HG03139 (cell line): ENCODE results near the gene CEBPG.

ENCODE experiments used
- ATAC-seq: cut with Tn5 transposase; IDR thresholded peaks from one replicate; pipeline ENCODE4 v1.9.1; 2021; ENCODE audit not compliant: unreplicated experiment

Gene CEBPG

GRCh38 chr19:33381101-33381500 is 7.6 kb downstream of the CEBPG start:
- no peak for ATAC-seq

DNA sequence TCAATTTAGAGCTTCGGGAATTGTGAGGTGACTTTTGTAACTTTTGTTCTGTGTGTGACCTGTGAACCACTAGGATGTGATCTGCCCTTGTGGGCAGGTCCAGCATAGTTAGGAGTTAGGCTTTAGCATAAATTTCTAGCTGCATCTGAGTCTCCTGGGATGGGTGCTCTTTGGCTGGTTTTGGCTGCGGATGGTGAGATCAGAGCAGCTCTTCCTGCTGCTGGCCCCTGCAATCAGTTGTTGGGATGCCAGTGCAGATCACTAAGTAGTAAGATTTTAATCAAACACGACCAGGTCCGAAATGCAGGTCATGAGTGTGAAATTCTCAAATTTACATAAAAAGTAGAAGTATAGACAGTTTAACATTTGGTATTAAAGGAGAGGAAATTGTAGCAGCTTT is 8.5 kb downstream of the CEBPG start:
- no peak for ATAC-seq

DNA sequence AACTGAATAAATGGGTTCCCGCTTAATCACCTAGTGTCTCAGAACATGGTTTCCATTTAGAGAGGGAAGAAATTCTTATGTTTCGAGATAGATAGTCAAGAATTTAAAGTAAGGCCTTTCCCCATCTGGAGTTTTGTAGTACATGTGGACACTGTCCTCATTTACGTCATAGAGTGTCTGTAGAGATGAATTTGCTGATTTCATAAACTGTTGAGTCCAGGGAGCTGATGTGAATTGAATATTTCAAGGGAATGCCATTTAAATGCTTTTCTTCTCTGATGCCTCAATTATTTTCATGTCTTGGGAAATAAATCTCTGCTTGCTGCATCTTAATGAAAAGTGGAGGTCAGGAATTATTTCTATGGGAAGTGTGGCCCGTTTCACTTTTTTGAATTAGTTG is 9.5 kb downstream of the CEBPG start:
- ATAC-seq = no peak

DNA sequence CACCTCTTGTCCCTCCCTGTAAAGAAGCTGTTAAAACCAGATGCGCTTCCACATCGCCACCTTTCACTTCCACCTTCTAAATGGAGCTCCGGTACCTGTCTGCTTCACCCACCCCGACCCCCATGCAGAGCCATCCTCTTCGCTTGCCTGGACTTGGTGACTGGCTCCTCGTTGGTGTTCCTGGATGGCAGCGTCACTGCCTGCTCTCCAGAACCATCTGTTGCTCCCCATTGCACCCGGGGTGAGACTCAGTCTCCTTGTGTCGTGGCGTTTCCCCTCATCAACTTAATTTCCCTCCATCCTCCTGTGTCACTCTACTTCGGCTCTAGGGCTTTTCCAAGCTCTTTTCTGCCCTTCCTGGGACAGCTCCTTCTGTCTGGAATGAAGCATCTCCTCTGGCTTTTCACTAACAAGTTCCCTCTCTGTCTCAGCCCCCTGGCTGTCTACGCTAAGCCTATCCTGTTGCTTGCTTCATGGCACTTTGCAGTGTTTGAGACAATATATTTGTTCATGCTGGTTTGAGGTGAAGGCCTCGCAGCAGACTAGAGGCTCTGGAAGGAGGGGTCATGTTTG is 10.3 kb downstream of the CEBPG start:
- ATAC-seq = no peak

DNA sequence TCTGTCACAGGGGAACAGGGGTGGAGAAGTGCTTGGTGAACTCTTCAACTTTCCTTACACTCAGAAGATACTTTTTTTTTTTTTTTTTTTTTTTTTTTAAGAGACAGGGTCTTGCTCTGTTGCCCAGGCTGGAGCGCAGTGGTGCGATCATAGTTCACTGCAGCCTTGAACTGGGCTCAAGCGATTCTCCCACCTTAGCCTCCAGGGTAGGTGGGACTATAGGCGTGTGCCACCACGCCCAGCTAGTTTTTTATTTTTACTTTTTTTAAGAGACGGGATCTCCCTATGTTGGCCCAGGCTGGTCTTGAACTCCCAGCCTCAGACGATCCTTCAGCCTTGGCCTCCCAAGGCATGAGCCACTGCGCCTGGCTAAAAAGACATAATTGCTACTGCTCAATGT is 11.5 kb downstream of the CEBPG start:
- ATAC-seq = no peak

DNA sequence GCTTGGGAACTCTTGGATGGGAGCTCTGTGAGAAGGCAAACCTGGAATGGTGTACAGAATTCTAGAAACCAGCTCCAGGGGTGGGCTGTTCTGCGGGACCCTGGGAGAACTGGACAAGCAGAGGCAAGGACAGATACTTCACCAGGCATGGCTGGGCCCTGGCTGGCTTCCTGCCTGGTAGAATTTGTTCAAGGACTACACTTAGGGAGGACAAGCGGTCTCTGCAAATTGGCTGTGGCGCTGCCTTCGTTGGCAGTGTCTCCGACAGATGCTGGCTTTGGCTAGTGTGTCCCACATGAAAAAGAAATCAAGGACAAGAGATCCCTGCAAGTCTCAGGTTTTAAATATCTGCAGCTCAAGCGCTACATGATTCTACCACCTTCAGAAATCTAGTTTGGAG is 12.4 kb downstream of the CEBPG start:
- no peak for ATAC-seq

GRCh38 chr19:33386361-33386858 is 12.9 kb downstream of the CEBPG start:
- no peak for ATAC-seq

- ATAC-seq = no peak
Measured at GRCh38 chr19:33387351-33388230, 14.1 kb downstream of the CEBPG start.

- no peak for ATAC-seq
Measured at GRCh38 chr19:33388231-33388724, 14.8 kb downstream of the CEBPG start.

DNA sequence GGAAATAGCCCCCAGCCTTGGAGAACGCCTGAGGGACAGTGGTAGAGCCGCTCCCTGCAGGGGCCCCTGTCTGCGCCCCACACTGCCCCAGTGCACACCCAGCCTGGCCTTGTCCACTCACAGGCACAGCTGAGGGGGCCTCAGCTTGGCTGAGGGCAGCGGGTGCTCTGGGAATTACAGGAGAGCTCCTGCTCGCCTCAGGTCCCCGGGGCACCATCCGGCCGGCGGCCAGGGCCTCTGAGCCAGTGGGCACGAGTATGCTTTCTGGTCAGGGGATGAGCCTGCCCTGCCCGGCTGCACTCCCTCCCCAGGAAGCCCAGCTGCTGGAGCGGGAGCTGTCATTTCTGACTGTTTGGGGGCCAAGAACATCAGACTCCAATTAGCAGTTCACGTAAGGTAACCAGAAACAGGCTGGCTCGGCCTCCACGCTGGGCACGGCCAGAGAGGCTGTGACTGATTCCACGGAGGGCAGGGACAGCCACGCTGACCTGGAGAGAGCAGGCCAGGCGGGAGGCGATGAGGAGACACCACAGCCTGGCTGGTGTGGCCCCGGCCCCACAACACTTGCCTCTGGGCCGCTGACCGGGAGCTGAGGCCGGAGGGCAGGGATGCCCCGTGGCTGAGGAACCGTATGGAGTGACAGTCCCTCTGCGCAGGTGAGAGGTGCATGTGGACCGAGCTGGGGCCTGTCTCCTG is 15.4 kb downstream of the CEBPG start:
- no peak for ATAC-seq

- no peak for ATAC-seq
Measured at GRCh38 chr19:33389421-33390100, 16.1 kb downstream of the CEBPG start.

- ATAC-seq = no peak
Measured at GRCh38 chr19:33390101-33390907, 16.8 kb downstream of the CEBPG start.

GRCh38 chr19:33390908-33391630 is 17.6 kb downstream of the CEBPG start:
- ATAC-seq = no peak

- ATAC-seq = no peak
Measured at GRCh38 chr19:33391631-33392249, 18.2 kb downstream of the CEBPG start.

DNA sequence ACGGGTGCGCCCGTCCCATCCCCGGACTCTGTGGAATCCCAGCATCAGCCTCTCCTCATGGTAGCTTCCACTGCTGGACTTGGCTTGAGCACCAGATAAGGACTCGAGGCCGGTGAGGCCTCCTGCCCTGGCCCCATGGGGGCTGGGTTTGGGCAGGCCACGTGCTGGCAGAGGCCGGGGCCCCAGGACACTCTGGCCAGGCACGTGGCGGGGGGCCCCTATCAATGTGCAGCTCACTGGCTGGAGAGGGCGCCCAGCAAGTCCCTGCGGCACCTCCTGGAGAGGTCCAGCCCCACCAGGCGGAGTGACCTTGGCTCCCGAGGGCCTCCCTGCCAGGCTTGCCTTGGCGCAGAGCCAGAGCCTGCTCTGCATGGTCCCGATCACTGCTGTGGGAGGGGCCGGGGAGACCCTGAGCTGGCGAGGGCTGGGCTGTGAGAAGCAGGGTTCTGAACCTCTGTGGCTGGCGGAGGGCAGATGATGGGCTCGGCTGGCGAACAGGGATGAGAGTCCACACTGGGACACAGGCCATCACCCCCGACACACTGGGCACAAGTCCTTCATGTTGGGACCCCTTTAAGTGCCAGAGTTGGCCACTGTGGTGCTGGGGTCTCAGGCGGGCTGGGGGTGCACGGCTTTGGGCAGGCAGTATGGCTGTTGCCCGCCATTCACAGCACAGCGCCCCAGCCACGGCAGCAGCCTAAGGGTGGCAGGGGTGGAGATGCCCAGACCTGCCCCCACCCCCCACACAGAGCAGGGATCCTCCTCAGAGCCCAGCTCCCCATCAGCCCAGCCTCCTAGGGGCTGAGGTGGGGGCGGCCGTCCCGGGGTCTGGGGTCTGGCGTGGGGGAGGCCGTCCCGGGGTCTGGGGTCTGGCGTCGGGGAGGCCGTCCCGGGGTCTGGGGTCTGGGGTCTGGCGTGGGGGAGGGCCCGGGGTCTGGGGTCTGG is 19.1 kb downstream of the CEBPG start:
- no peak for ATAC-seq

DNA sequence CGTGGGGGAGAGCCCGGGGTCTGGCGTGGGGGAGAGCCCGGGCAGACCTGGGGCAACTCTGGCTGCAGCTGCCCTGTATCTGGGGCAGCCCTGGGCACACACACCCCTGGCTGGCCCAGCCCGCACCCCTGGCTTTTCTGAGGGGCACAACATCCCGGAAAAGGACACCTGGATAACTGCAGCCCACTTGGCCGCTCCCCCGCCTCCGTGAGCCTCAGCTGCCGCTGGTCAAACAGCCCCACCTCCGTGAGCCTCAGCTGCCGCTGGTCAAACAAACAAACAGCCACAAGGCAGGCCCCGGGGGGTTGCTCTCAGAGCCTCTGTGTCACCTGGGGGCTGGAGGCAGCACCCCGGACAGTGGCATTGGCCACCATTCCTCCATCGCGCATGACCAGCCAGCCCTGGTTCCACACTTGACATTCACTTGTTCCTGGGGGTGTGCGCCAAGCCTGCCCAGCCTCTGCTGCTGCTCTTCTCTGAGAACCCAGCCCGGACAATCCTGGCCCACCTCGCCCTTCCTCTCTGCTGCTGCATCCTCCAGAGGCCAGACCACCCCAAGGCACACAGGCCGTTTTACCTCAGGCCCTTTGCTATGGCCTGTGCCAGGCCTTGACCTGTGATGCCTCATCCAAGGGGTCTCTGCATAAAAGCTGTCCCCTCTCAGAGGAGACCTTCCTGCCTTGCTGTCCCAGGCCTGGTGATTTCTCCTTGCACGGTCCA is 19.9 kb downstream of the CEBPG start:
- no peak for ATAC-seq

GRCh38 chr19:33394006-33394722 is 20.7 kb downstream of the CEBPG start:
- ATAC-seq = no peak
